HL-60 (cell line): ENCODE results near the gene CDK12.

Source experiments
- CTCF ChIP-seq: IDR thresholded peaks from one replicate; pipeline ENCODE4 v1.5.1; 2011; ENCODE audit warnings: low read length, control low read depth, inconsistent platforms; ENCODE audit not compliant: insufficient read depth
- POLR2AphosphoS5 ChIP-seq: IDR thresholded peaks from 2 replicates; pipeline ENCODE4 v1.6.1; 2012; ENCODE audit warnings: low read depth

DNA sequence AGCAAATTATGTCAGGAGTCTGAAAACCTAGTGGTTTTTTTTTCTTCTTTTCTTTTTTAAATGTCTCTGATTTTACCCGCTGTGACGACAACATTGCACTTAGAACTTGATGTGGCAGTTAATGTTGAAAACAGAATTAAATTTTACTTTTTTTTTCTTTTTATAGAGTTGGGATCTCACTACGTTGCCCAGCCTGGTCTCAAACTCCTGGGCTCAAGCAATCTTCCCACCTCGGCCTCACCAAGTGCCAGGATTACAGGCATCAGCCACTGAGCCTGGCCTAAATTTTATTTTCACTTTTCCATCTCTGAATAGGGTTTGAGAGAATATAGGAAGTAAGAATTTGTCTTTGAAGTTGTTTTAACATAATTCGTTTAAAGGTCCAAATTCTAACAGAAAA, 52.6 kb downstream of the CDK12 start:
- TF ChIP-seq CTCF (no peak), POLR2AphosphoS5 (no peak)
